GM12875 (cell line): Measurements from ENCODE around the gene R3HDM4.

Experiments
- H3K4me3 ChIP-seq: one replicate; pipeline ENCODE4 v1.5.1; 2011; ENCODE audit warnings: low read depth, low read length, control low read depth
- CTCF ChIP-seq: IDR thresholded peaks from 2 replicates; pipeline ENCODE4 v1.5.1; 2011; ENCODE audit warnings: low read depth, mild to moderate bottlenecking, control low read depth, inconsistent platforms, low read length, moderate library complexity, borderline replicate concordance; ENCODE audit not compliant: insufficient read depth

The R3HDM4 gene

GRCh38 chr19:924553-925086 is 11.6 kb upstream of the R3HDM4 start:
- TF ChIP-seq CTCF: no peak
- H3K4me3 ChIP-seq: peak overlapping the region; percentile 92

- TF ChIP-seq CTCF: 0 out of 2 replicates have a peak, but pooled peaks have one; percentile 11
- peak overlapping the region; percentile 46 for H3K4me3 ChIP-seq
These were observed 7.2 kb upstream of the R3HDM4 start for GRCh38 chr19:920051-920864.

- TF ChIP-seq CTCF: no peak
- H3K4me3 ChIP-seq: peak overlapping the region; percentile 46
These were observed 6.4 kb upstream of the R3HDM4 start for GRCh38 chr19:919199-920050.

- H3K4me3 ChIP-seq: no peak overlapping the region
- no peak for TF ChIP-seq CTCF
These were observed 5.6 kb upstream of the R3HDM4 start for GRCh38 chr19:918481-919198.

- H3K4me3 ChIP-seq: no peak overlapping the region
- TF ChIP-seq CTCF: no peak
These were observed 5.1 kb upstream of the R3HDM4 start for GRCh38 chr19:918152-918437.

- peak; percentile 83 for TF ChIP-seq CTCF
- peak within 1 kb of the TSS; percentile 23 for H3K4me3 ChIP-seq
These were observed 4.5 kb upstream of the R3HDM4 start, which contains the start of gene KISS1R for GRCh38 chr19:917323-918151. KISS1R (plus strand) TSS chr19:917333; CDS start chr19:917503, 170 bp downstream.
